CD4-positive, alpha-beta T cell treated with Interleukin-17A for 4 hours (primary cell): Measurements from ENCODE around the gene ZNF524.
A peak's percentile ranks its signal among the peaks of the same experiment; 100 is the strongest.

Experiments
- DNase-seq: peaks from one replicate; pipeline ENCODE4 v3.0.0-alpha.2; 2020; ENCODE audit warnings: mixed read lengths

The ZNF524 gene

DNA sequence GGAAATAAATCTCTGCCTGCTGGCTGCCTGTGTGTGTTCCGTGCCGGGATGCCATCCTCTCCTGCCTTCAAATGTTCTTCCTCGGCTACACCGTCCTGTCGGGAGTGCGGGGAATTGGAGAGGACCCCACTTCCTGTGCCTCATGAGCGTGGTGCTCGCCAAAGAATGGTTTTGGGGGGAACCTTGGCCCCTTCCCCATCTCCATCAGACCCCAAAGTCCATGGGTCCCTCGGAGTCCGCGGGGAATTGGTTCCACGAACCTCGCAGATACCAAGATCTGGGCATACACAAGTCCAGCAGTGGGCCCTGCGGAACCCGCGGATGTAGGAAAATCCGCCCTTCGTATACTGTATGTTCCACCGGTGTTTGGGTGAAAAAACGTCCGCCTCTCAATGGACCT is 3.0 kb downstream of the ZNF524 start:
- no peak for DNase-seq

DNA sequence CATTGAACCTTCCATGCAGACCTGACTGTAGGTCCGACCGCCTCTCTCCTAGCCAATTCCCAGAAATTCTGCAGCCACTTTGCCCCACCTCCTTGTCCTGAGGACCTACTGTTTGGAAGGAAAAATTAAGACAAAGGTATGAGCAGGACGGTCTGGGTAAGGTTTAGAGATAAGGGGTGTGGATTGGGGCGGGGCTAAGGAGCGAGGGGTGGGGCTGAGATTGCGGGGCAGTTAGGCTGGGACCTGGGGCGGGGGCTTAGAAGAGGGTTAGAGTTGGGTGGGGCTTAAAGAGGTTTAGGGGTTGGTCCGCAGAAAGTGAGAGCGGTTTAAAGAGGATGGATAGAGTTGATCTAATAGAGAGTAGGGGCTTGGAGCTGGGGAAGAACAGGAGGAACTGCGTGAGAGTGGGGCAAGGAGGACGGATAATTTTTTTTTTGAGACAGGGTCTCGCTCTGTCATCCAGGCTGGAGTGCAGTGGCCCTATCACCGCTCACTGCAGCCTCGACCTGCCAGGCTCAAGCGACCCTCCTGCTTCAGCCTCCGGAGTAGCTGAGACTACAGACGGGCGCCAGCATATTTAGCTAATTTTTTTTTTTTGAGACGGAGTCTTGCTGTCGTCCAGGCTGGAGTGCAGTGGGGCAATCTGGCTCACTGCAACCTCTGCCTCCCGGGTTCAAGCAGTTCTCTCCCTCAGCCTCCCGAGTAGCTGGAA is 3.6 kb downstream of the ZNF524 start:
- no peak for DNase-seq

DNA sequence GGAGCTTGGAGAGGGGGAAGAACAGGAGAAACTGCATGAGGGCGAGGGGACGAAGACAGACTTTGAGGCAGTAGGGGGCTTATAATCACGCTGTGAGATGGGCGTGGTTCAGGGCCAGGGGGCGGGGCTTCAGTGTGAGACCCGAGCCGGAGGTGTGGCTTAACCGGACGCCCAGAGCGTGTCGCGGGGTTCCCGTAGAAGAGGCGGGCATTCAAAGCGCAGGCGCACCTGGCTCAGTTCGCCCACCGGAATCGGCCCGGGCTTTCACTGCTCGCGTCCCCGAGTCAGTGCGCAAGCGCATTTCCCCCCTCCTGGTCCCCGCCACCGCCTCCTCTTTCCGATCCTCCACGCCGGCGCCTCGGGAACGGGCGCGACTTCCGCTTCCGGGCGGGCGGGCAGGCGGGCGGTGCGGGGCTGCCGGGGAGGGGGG is 5.1 kb downstream of the ZNF524 start:
- DNase-seq, result peak; percentile 99

DNA sequence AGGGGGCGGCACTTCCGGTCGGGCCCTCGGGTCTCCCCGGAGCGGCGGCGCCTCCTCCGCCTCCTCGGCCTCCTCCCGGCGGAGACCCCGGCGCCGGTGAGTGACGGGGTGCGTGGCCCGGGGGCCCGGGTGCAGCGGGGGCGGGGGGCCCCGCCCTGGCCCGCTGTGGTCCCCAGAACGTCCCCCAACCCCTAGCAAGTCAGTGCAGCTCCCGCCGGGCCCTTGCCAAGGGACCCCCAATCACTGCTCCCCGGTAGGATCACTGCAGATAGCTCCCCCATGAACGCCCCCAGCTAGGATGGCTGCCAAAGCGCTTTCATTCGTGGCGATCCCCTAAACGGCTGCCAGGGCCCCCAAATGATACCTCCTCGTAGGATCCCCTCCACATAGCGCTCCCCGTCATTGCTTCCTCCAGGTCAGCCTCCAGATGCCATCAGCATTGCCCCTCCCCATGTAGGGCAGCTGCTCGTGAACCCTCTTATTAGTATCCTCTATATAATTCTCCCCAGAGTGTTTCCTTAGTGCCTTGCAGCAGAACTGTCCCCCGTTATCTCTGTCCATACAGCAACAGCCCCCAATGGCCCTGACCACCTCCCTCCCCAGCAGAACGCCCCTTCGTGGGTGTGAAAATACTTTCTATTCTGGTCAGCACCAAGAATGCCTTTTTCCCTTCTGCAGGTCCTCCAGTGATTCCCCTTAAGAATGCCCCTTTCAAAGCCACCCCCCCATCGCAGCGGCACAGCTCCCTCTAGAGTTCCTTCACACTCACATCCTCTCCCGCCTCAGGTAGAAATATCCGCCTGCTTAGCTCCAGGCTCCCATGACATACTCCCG is 5.8 kb downstream of the ZNF524 start, which contains the start of gene ZNF865:
Gene ZNF865, plus strand, starts transcription at position 11 of the 834 bp plus-strand sequence. CDS start 7,972 bp downstream, outside the sequence.
- DNase-seq, result peak; percentile 76

DNA sequence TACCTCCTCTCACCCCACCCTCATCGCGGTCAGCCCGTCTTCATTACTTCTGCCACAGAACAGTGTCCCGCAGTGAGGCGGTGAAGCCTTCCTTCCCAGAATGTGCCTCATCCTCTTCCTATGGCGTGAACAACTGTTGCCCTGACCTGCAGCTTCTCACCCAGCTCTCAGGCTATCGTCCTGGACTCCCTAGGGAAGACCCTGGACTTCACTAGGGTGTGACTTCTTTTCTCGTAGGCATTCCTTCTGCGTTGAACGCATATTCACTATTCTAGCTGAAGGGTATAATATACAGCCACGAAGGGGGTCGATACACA is 6.3 kb downstream of the ZNF524 start:
- DNase-seq, result no peak

DNA sequence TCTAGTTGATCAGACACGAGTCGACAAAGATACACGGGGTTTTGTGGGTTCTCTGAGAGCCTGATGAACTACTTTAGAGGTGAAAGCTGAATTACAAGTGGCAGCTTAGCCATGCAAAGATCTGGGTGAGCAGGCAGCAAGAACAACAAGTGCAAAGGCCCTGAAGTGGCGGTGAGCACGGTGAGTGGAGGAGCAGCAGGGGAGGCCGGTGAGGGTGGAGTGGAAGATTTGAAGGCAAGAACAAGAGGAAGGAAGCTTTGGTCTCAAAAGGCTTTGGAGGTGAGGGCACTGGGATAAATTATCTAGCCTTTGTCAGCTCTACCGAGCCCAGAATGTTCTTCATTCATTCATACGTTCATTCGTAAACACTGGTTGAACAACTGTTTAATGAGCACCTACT is 6.7 kb downstream of the ZNF524 start:
- no peak for DNase-seq

DNA sequence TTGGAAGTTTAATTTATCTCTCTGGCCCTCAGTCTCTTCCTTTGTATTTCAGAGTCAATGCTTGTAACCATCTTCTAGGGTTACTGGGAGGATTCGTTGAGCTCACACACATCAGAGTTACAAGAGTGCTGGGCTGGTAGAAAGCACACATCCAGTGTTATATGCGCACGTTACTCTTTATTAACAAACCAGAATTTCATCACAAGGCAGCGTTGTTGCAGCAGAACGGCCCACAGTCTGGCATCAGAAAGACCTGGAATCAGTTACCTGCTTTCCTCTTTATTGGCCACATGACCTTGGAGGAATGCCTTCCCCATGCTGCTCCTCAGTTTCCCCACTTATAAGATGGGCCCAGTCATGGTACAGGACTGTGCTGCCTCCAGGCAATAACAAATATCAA is 9.2 kb downstream of the ZNF524 start:
- DNase-seq, result no peak

DNA sequence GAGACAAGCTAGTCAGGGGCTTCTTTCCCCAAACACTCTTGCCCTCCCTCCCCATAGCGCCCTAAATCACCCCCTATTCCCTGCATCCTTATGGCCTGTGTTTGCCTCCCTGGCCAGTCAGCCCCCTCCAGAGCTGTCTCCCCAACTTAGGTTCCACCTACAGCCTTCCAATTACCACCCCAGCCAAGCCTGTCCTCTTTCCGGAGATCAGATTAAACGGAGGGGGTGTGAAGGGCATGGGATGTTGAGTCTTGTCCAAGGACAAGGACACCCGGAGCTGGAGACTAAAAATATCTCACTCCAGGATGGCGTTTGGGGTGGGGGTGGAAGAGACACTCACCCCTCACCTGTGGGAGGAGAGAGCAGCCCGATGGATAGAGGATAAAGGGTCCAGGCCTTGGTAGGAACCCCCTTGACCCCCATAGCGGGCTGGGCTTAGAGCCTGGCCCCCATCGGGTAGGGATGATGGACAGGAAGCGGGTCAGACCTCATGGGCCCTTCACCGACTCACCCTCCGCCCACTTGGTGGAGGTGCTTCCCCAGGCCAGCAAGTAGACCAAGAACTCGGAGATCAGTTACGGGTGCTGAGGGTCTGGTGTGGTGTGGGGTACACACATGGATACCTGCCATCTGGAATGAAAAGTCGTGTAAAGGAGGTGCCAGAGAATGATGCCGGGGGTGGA is 11.4 kb downstream of the ZNF524 start:
- no peak for DNase-seq

DNA sequence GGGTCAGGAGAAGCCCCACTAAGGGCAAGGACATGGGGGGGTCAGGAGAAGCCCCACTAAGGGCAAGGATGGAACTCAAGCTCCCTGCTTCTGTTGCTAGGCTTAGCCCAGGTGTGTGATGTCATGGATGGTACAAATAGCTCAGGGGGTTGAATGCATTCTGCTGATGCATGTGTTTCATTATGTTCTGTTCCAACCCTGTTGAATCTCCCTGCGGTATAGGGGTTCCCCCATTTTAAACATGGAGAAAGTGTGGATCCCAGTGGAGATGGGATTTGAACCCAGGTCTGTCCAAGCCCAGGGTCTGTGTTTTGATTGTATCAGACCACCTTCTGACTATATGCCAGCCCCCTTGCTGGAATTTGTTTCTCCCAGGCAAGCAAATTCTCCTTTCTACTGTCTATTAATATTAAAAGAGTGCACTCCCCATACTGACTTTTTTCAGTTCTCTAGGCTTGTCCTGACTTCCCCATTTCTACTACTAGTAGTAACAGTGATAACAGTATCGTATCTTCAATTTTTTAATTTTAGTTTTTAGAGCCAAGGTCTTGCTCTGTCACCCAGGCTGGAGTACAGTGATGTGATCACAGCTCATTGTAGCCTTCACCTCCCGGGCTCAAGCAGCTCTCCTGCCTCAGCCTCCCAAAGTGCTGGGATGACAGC is 12.0 kb downstream of the ZNF524 start:
- DNase-seq, result no peak

DNA sequence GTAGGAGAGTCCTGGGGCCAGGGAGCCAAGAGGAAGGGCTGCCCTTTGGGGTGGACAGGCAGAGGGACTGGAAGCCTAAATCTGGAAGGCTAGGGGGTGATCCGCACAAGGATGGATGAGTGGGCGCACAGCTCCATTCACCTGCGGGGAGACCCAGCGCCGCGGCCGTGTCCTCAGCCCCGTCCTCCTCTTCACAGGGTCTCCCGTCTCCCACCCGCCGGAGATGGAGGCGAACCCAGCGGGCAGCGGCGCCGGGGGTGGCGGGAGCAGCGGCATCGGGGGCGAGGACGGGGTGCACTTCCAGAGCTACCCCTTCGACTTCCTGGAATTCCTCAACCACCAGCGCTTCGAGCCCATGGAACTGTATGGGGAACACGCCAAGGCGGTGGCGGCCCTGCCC is 13.3 kb downstream of the ZNF524 start:
- DNase-seq, result no peak

DNA sequence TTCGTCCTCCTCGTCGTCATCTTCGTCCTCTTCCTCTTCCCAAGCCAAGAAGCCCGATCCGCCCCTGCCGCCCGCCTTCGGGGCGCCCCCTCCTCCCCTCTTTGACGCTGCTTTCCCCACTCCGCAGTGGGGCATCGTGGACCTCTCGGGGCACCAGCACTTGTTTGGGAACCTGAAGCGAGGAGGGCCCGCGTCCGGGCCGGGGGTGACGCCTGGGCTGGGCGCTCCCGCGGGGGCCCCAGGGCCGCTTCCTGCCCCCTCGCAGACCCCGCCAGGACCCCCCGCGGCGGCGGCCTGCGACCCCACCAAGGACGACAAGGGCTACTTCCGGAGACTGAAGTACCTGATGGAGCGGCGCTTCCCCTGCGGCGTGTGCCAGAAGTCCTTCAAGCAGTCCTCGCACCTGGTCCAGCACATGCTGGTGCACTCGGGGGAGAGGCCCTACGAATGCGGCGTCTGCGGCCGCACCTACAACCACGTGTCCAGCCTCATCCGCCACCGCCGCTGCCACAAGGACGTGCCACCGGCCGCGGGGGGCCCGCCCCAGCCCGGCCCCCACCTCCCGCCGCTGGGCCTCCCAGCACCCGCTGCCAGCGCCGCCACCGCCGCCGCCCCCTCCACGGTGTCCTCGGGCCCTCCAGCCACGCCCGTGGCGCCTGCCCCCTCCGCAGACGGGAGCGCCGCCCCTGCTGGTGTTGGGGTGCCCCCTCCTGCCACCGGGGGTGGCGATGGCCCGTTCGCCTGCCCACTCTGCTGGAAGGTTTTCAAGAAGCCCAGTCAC is 14.0 kb downstream of the ZNF524 start:
- no peak for DNase-seq

DNA sequence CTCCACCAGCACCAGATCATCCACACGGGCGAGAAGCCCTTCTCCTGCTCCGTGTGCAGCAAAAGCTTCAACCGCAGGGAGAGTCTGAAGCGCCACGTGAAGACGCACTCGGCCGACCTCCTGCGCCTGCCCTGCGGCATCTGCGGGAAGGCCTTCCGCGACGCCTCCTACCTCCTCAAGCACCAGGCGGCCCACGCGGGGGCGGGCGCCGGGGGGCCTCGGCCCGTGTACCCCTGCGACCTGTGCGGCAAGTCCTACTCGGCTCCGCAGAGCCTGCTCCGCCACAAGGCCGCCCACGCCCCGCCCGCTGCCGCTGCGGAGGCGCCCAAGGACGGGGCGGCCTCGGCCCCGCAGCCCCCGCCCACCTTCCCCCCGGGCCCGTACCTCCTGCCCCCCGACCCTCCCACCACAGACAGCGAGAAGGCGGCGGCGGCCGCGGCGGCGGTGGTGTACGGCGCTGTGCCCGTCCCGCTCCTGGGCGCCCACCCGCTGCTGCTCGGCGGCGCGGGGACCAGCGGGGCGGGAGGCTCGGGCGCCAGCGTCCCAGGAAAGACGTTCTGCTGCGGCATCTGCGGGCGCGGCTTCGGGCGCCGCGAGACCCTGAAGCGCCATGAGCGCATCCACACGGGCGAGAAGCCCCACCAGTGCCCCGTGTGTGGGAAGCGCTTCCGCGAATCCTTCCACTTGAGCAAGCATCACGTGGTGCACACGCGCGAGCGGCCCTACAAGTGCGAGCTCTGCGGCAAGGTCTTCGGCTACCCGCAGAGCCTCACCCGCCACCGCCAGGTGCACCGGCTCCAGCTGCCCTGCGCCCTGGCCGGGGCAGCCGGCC is 14.8 kb downstream of the ZNF524 start:
- DNase-seq, result no peak

DNA sequence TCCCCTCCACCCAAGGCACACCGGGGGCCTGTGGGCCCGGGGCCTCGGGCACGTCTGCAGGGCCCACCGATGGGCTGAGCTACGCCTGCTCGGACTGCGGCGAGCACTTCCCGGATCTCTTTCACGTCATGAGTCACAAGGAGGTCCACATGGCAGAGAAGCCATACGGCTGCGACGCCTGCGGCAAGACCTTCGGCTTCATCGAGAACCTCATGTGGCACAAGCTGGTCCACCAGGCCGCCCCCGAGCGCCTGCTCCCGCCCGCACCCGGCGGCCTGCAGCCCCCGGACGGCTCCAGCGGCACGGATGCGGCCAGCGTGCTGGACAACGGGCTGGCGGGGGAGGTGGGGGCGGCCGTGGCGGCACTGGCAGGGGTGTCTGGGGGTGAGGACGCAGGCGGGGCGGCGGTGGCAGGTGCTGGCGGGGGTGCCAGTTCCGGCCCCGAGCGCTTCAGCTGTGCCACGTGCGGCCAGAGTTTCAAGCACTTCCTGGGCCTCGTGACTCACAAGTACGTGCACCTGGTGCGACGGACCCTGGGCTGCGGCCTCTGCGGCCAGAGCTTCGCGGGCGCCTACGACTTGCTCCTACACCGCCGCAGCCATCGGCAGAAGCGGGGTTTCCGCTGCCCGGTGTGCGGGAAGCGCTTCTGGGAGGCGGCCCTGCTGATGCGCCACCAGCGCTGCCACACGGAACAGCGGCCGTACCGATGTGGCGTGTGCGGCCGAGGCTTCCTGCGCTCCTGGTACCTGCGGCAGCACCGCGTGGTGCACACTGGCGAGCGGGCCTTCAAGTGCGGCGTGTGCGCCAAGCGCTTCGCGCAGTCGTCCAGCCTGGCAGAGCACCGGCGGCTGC is 15.7 kb downstream of the ZNF524 start:
- no peak for DNase-seq

DNA sequence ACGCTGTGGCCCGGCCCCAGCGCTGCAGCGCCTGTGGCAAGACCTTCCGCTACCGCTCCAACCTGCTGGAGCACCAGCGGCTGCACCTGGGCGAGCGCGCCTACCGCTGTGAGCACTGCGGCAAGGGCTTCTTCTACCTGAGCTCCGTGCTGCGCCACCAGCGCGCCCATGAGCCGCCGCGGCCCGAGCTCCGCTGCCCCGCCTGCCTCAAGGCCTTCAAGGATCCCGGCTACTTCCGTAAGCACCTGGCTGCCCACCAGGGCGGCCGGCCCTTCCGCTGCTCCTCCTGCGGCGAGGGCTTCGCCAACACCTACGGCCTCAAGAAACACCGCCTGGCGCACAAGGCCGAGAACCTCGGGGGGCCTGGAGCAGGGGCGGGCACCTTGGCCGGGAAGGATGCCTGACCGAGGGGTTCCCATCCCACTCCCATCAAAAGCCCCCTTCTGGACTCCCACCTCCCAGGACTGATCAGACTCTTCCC is 16.3 kb downstream of the ZNF524 start:
- DNase-seq, result no peak

DNA sequence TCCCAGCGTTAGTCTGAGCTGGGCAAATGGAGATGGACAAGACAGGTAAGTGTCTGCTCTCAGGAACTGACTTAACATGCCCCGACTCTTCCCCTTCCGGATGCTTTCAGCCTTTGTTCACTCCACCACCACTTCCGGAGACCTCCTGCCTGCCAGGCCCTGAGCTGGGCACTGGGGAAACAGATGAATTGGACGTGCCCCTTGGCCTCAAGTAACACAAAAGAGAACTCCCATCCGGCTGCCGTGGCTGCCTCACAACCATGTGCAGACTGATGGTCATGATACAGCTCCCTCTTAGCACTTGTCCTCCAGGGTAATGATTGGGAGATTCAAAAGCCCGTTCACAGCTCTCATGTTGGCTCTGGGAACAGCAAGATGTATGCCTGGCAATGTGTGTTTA is 17.3 kb downstream of the ZNF524 start:
- no peak for DNase-seq

DNA sequence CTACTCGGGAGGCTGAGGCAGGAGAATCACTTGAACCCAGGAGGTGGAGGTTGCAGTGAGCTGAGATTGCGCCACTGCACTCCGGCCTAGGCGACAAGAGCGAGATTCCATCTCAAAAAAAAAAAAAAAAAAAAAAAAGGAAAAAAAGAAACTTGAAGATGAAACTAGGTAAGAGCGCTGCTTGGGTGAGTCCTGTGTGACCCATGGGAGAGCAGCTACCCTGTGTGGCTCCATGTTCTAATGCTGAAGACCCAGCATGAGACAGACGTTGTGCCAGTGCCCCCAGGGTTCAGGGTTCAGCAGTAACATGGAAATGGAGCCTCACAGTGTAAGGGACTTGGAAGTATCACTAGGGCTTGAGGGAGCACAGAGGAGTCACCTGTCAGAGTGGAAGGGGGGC is 18.3 kb downstream of the ZNF524 start:
- no peak for DNase-seq

DNA sequence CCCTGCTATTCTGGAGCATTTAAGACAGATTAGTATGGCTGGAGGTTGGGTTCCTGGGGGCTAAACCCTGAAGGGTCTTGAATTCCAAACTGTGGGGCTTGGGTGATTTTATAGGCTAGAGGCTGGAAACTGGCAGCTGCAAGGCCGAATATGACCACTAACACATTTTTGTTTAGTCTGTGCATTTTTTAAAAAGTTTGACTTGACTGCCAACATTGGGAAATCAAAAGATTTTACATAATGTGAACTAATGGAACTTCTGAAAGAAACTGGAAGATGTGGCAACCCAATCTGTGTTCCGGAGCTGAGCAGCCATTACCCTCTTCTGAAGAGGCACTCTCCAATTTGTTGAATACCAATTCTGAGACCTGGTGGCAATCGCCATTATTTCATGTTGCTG is 19.2 kb downstream of the ZNF524 start:
- no peak for DNase-seq

DNA sequence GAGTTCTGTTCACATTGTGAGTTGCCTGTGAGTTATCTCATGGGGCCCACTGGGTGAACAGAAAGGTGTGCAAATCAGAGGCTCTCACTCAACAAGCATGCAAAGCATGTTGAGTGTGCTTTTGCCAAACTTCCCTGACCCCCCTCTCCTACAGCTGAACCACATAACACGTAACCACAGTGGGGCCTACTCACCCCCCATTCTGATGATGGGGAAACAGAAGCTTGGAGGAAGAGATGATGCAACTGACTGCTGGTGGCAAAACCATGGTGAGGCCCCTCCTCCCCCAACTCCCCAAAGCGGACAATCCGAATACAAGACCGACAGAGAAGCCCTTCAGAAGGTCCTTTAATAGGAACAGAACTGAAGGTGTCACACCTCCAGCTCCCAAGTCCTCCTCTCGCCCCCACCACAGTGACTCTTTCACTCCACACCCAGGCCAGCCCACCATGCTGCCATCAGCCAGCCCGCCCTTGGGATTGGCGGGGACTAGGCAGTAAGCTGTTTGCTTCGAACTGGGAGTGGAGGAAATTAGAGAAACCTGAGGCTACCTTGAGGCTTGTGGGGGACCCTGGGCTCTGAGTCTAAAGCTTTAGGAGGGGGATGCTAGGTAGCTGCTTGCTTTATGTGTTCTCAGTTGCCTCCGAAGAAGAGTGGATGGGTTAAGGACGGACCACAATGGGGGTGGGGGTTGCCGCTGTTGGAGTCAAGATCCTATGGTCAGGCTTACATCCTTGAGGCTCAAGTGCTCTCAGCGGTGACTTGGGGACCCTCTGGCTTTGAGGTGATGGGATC is 20.5 kb downstream of the ZNF524 start:
- peak; percentile 43 for DNase-seq

DNA sequence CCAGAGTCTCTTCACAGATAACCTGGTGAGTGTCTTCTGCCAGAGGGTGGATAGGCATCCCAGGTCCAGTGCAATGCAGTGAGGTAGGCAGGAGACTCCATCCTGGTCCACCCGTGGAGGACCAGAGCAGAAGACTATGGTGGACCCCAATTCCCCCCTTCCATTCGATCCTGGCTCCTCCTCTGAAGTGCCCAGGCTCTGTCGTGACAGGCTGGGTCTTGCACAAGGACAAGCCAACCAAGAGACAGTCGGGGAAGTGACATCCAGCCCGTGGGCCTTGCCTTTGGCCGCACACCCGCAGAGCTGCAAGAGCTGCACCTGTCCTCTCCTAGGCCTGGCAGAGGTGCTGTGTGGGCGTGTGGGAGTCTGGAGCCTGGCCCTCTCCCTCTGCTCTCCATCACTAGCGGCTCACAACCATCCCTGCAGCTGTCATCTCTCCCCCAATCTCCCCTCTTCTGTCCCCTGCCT is 21.2 kb downstream of the ZNF524 start:
- DNase-seq, result no peak
